Stimulated activated CD4-positive, alpha-beta T cell treated with anti-CD3 and anti-CD28 coated beads, Interleukin-1b, Interleukin-23, amount 100 ng/mL, for 4 hours (primary cell): ENCODE data around the gene CACNA2D1.

Experiments
- DNase-seq, 2 donors: peaks; one replicate each; pipeline ENCODE4 v3.0.0-alpha.2; 2020; ENCODE audit warnings: low read depth in 2 of 2

The CACNA2D1 gene

GRCh38 chr7:82230811-82231581, 212.6 kb downstream of the CACNA2D1 start:
- no peak for DNase-seq

DNA sequence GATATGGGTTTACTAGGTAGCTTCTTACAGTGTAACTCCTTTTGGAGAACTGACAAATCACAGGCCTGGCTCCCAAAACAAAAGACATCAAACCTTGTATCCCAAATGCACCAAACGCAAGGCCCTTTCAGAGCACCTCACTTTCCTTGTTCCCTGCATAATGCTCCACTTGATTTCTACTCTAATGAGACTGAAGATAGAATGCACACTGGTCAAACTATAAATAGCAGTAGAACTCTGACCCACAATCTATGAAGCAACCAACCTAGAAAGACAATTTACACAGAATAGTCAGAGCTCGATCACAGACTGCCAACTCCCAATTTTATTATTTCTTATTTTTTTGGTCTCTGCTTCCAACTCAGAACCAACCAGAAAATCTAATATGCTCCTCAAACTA, 214.4 kb downstream of the CACNA2D1 start:
- no peak for DNase-seq

DNA sequence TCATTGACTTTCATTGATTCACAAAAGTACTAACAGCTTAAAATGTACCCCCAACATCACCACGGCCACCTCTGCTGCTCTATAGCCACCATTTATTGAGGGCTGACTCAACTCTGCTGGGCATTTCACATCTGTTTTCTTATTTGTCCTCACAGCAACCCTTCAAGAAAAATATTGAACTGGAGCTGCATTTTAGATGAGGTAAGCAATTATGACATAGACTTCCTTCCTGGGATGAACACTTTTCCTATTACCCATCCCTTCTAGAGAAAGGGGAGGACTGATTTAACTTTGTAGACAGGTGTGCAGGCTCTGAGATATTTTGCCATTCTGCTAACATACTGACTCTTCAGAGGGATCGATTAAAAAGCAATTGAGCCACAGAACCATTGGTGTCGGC, 217.4 kb downstream of the CACNA2D1 start:
- no peak for DNase-seq

DNA sequence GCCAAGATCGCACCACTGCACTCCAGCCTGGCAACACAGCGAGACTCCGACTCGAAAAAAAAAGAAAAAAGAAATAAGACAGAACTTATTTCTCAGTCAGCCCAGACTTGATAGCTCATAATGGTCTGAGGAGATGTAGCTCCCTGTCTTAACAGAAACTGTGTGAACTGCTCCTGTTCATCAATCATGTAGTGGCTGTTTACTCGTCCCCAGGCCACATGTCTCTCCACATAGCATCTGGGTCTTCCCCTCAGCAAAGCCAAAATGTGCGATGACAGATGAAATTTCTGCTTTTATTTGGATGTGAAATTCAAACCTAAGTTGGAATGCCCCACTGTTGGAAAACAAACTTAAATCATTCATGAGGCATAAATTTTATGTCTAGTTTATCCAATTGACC, 219.0 kb downstream of the CACNA2D1 start:
- DNase-seq, result no peak

- DNase-seq, result no peak
Measured at GRCh38 chr7:82223580-82223979, 220.0 kb downstream of the CACNA2D1 start.

GRCh38 chr7:82221152-82221674, 222.4 kb downstream of the CACNA2D1 start:
- DNase-seq, result no peak

- no peak for DNase-seq
Measured at GRCh38 chr7:82212466-82212865, 231.1 kb downstream of the CACNA2D1 start.

DNA sequence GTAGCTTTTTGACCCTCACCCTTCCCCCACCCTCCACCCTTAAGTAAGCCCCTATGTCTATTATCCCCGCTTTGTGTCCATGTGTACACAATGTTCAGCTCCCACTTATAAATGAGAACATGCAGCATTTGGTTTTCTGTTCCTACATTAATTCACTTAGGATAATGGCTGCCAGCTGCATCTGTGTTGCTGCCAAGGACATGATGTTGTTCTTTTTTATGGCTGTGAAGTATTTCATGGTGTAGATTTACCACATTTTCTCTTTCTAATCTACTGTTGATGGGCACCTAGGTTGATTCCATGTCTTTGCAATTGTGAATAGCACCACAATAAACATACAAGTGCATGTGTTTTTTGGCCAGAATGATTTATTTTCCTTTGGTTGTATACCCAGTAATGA, 232.2 kb downstream of the CACNA2D1 start:
- no peak for DNase-seq

GRCh38 chr7:82210416-82211184, 233.0 kb downstream of the CACNA2D1 start:
- DNase-seq, result no peak

- DNase-seq, result no peak
Measured at GRCh38 chr7:82209179-82209747, 234.3 kb downstream of the CACNA2D1 start.

GRCh38 chr7:82204694-82205093, 238.9 kb downstream of the CACNA2D1 start:
- no peak for DNase-seq

DNA sequence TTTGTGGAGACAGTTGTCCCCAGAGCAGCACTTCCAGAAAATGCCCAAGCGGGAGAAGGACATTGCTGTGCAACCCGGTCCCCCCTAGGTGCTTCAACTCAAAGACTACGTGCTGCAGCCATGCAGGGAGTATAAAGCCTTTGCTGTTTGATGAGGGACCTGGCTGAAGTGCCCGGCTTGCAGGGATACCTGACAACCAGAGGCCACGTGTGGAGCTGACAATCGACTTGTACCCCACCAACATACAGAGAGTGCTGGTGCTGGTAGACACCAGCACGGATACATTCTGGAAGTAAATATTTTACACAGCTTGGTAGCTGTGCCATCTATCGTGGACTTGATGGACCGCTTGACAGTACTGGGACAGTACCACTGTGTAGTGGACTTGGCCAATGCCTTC, 240.6 kb downstream of the CACNA2D1 start:
- DNase-seq, result no peak

- DNase-seq, result no peak
Measured at GRCh38 chr7:82202107-82202506, 241.5 kb downstream of the CACNA2D1 start.

- no peak for DNase-seq
Measured at GRCh38 chr7:82200601-82201000, 243.0 kb downstream of the CACNA2D1 start.

GRCh38 chr7:82194016-82194643, 249.4 kb downstream of the CACNA2D1 start:
- DNase-seq, result no peak

GRCh38 chr7:82188636-82189035, 254.9 kb downstream of the CACNA2D1 start:
- no peak for DNase-seq

DNA sequence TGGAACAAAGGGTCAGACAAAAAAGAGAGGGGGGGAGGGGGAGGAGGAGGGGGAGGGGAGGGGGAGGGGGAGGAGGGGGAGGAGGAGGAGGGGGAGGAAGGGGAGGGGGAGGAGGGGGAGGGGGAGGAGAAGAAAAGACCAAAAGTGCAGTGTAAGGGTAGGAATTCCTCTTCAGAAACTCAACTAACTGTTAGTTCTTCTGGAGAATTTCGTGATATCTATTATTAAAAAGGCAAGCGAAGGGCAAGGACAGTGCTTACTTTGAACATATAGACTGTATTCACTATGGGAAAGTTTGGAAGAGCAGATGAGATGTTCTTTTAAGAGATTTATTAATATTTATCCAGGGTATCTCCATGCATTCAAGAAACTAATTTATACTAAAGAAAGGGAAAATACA, 258.1 kb downstream of the CACNA2D1 start:
- no peak for DNase-seq

DNA sequence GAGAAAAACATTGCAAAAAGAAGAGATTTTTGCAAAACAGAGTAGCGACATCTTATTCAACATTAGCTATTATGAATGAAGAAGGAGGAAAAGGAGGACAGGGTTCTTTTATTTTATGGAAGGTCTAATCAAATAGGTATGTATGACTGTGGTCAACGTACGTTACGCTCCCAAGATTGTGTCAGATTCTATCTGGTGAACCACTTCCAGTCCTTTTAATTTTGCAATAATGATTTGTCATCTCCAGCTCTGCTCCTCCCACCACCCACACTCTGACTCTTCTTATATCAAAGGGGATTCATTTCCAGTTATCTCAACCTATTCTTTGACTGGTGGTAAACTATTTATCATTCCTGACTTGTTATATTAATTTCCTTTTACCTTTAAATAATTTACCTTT, 259.9 kb downstream of the CACNA2D1 start:
- DNase-seq, result no peak

GRCh38 chr7:82179311-82179710, 264.3 kb downstream of the CACNA2D1 start:
- DNase-seq, result no peak

DNA sequence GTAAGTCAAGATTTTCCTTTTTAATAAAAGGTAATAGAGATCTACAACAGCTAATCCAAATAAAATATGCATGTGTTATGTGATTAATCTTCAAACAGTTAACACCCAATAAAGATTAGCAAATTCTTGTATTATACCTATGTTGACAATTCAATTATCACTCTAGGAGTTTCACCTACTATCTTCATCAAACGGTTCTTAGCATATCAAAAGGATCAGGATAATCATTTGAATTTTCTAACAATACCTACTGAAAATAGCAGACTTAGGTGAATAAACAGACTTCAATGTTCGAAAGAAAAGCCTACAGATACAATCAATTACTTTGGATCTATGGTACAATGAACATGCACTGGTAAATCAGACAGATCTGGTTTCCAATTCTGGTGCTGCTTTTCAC, 268.3 kb downstream of the CACNA2D1 start:
- no peak for DNase-seq

DNA sequence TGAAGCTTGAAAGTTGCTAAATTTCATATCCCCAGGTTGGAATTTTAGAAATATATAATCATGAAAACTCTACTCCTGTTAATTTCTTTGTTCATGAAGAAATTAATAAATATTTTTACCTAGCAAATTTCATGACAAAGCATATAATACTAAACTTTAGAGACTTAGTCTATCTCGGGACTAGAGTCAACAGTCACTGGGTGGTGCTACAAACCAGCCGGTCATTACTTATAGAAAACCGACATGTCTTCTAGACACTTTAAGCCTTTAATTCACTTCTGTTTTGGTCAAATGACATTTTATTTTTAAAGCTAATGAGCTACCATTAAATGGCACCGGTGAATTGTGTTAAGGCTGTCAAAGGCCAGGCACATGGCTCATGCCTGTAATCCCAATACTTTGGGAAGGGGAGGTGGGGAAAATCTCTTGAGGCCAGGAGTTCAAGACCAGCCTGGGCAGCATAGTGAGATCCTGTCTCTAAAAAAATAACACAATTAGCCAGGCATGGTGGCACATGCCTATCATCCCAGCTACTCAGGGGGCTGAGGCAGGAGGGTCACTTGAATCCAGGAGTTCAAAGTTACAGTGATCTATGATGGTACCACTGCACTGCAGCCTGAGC, 270.1 kb downstream of the CACNA2D1 start:
- no peak for DNase-seq

DNA sequence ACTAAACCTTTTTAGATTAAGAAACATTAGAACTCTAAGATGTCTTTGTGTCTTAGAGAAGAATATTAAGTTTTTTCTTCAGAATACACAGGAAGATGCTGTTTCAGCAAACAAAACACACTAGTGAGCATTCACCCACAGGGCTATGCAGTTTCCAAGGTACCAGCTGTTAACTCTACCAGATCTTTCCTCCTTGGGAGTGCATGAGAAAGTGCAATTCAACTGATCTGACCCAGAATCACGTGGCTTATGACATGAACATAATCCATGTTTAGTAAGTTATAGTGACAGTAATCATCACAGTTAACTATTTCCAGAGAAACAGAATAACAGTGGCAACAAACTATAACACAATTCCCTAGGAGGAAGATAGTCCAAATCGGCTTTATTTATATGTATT, 270.7 kb downstream of the CACNA2D1 start:
- no peak for DNase-seq
